GM18909 (cell line): Measurements from ENCODE around the gene GAPVD1.
"Not testable (repeated sequence)": the region's sequence is repeated elsewhere in the genome, so short reads cannot be mapped to it uniquely, and the experiment has no call there.

ENCODE experiments used
- ATAC-seq: cut with Tn5 transposase; IDR thresholded peaks from one replicate; pipeline ENCODE4 v1.9.1; 2021; ENCODE audit warnings: mild to moderate bottlenecking; ENCODE audit not compliant: unreplicated experiment, poor library complexity

The GAPVD1 gene

DNA sequence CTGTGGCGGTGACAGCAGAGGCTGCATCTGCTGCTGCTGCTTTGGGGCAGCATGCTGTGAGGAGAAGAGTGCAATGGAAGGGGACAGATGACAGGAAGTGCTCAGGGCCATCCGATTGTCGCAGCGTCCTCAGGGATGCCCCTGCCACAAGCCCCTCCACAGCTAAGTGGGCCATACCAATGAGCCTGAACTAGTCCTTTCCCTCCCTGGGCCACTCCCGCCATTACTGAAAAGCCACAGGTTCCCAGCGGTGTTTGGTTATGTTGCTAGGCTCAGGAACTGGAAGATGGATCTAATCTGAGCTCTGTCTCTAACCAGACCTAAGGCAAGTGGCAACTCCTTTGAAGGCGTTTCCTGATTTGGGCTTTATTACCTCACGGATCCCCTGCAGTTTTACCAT, 109.2 kb downstream of the GAPVD1 start:
- no peak for ATAC-seq

DNA sequence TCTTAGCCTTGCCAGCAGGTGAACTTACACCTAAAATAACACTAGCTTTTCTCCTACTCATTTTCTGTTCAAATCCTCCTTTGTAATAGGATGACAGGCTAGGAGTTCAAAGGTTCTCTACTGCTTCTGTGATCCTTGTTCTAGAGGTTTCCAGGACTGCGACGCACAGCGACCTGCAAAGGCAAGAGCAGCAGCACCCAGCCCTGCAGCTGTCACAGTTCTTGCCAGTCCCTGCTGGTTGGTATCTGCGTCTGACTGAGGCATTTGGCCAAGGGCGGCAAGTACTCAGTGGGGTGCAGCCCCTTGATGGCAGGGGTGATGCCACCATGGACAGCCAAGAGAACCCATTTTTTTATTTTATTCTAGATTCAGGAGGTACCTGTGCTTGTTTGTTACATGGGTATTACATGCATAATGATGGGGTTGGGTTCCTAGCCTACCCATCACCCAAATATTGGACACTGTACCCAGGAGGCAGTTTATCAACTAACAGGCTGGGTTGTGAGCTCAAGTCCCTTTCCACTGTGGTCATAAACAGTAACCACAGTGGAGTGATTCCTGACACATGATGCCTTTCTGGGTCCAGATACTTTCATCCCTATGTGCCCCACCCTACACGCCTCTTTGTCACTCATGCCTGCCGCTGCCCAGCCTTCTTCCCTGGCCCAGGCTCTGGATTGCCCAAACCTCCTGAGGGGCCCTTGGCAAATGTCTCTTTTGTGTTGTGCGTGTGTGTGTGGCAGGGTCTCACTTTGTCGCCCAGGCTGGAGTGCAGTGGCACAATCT, 111.0 kb downstream of the GAPVD1 start:
- ATAC-seq, result no peak

DNA sequence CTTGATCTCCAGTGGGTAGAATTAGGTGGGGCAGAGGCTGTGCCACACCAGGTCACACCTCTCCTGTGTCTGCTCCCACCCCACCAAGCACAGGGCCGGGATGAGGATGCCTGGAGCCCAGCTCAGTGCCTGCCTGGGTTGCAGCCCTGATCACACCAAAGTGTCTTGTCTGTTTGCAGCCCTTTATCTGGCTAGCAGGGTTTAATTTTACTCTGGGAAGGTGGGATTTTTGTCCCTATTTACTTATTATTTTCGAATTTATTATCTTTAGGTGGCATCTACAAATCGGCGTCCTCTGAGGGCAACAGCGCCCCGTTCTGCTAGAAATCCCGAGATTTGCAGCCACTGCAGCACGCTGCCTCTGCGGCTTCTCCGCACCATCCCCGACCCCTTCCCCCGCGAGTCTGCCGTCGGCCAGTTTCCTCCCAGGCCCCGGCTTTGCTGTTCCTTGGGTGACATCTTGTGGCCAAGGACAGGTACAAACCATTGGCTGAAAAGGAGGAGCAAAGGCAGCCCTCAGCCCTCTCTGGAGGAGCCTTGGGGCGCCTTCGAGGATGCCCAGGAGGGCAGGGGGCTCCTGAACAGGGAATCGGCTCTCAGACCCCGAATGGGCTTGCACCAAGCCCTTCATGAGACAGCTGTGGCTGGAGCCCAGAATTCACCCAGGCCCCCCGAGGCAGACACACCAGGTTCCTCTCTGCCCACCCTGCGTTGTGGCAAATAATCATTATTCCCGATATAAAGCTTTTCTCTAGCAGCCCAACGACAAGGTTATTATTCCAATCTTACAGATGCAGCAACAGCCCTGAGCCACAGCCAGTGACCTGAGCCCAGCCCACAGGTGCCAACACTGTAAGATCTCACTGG, 113.0 kb downstream of the GAPVD1 start:
- ATAC-seq, result peak; percentile 61

DNA sequence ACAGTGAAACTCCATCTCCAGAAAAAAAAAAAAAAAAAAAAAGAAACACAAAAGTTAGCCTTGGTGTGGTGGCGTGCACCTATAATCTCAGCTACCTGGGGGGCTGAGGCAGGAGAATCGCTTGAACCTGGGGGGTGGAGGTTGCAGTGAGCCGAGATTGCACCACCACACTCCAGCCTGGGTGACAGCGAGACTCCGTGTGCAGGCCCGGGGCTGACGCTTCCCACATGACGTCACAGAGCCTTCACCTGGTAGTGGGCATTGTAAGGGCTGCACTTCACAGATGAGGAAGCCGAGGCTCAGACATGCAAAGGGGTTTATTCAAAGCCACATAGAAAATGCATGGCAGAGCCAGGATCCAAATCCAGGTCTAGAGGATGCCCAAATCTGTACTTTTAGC, 114.2 kb downstream of the GAPVD1 start:
- no peak for ATAC-seq

DNA sequence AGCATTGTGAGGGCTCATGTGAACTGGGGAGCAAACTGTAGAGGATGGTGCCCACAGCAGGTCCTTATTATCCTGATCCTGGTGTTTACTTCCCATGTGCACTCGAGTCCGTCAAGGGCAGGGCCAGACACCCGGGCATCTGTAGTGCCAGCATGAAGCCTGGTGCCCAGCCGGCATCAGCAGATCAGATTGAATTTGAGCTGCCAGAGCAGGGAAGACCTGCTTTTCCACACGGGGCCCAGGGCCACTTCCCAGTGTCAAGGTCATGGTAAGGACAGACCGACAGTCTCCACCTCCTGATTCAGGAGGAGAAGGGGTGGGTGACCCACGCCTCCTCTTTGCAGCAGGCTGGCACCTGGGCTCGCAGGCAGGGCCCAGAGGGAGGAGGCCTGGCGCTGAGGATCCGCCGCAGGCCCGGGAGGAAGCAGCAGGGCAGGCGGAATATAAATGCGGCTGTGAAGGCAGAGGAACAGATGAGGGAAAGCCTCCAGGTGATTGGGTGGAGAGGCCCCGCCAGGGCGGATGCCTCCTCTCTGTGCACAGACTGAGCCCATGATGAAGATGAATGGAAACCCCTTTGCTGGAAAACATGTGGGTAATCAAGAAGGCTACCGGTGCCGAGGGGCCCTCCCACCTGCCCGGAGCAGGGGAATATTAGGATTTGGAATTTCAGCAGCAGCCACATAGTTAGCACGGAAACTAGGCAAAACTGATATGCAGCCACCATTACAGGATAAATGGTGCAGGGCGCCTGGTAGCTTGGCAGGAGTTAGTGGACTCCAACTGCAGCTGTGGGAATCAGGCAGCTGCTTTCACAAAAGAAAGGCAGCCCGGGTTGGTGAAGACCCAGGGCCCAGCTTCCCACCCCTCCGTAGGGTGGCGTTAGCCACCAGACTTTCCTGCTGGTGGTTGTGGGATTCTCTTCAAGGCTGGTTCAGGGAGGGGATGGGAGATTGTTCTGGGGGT, 114.9 kb downstream of the GAPVD1 start:
- no peak for ATAC-seq

DNA sequence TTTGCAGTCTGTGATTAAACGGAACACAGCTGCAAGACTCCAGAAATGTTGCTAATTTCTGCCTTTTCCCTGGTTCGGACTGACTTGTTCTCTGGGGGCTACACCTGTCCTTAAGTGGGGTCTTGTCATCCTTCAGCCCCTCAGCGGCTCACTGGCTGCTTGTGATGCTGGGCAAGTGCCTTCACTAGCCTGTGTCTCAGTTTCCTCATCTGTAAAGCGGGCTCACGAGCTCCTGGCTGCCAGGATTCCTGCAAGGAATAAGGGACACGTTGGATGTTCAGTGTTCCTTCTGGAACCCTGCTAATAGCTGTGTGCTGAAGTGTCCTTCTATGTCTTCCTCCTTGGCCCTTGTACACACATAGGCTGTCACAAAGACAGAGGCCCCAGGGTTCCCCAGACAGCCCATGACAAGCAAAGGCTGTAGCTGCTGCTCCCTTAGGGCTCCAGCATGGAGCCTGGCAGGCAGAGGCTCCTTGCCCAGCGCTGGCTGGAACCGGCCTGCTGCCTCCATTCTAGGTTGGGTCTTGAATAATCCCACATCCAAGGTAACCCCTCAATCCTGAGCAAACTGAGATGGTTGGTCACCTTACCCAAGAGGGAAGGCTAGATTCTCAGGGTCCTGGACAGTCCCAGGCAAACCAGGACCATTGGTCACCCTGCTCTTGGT, 116.1 kb downstream of the GAPVD1 start:
- ATAC-seq, result no peak

DNA sequence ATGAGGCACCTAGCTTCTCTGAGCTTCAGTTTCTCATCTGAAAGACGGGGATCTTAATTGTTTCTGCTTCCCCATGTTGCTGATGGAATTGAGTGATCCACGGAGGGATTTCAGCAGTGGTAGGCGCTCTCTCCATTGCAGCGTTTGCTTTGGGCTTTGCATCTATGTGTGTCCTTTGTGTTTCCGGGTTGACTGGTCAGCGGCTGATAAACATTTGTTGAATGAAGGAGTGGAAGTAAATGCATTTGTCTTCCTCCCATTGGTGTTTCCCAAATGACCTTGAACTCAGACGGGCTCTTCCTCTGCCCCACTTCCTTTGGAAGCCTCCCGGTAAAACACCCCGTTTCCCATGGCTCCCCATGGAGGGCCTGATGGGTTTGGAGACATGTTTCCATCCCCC, 117.2 kb downstream of the GAPVD1 start:
- no peak for ATAC-seq

DNA sequence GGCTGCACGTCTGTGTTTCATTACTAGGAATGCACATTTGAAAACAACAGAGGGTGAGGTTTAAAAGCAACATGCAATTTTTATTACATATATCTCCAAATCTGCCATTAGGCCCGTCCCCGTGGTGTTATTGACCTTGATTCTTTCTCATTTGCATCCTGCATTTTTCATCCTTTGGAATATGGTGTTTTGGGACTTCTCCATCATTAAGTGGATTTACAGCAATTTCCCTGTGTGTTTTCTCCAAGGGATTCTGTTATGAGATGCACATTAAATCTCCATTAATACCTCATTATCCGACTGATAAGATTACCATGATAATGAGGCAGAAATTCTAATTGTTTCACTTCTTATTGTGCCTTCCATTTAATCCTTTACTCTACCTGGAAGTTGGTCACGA, 117.6 kb downstream of the GAPVD1 start:
- no peak for ATAC-seq

DNA sequence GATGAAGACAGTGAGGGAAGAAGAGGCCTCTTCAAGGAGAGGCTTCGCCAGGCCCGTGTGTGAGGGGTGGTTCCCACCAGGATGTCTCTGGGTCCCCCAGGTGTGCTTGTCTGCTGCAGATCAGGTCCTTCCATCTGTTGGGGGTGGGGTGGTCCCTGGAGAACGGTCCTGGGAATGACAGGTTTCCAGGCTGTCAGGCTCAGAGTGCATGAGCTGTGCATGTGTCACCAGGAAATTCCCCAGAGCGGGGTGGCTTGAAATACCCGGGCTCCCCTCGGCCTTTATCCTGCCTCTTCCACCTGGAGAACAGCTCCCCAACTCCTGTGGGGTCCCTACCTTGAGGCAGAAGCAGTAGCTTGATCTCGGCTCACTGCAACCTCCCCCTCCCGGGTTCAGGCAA, 118.8 kb downstream of the GAPVD1 start:
- no peak for ATAC-seq

DNA sequence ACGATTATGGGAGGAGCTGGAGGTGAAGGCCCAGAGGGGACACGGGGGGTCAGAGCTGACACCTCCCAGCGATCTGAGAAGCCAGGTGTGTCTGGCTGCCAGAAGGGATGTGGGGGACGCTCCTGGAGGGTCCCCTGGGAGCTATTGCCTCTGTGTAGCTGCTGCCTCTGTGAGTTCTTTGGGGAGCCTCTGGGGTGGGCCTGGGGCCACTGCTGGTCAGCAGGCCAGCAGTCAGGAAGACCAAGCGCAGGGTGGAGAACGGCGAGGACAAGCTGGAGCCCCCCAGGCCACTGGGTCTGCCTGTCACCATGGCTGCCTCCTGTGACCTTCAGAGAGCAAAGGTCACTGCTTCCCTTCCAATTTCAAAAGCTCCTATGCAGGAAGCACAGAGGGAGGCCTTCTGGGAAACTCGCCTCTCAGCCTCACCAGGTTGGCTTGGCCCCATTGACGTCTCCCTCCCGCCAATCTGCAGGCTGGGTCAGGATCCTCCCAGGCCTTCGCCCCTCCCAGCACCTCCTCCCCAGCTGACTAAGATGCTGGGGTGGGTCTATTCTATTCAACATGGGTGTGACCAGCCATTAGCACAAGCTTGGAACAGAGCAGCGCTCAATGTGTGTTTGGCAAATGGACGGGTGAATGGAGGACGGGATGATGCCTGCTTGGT, 126.4 kb downstream of the GAPVD1 start:
- no peak for ATAC-seq

DNA sequence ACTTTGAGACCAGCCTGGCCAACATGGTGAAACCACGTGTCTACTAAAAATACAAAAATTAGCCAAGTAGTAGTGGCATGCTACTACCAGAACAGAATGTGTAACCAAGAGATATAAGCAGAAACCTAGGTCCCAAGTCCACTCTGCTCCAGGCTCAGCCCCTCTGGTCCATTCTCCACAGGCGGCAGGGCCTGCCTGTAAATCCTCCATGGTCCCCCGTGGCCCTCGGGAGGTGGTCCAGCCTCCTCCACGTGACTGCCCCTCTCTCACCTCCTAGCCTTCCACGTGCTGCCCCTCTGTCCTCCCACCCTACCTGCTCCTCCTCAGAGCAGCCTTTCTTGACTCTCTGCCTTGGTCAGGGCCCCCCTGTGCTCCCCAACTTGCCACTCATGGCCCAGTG, 127.4 kb downstream of the GAPVD1 start:
- ATAC-seq, result no peak

DNA sequence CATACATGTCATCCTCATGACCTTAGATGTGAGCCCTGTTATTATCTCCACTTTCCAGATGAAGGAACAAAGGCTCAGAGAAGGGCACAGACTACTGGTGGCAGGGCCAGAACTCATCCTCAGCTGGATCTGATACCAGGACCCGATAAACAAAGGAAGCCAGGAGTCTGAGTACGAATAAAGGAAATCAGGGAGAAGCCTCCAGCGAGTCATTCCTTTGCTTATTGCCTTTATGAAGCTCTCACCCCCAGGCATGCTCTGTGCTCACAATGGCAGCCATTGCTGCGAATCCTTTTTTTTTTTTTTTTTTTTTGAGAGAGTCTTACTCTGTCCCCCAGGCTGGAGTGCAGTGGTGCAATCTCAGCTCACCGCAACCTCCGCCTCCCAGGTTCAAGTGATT, 130.1 kb downstream of the GAPVD1 start:
- ATAC-seq, result no peak

DNA sequence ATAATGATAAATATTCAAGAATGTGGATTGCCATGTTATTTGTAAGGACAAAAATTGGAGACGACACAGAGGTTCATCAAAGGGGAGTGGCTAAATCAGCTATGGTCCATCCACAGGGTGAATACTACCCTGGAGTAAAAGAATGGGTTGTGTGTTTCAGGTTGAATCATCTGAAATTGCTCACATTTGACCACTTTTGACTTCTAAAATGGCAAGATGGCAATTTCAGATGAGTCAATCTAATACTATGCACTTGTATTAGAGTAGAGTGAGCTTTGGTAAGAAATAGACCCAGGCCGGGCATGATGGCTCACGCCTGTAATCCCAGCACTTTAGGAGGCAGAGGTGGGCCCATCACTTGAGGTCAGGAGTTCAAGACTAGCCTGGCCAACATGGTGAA, 131.8 kb downstream of the GAPVD1 start:
- ATAC-seq, result no peak

DNA sequence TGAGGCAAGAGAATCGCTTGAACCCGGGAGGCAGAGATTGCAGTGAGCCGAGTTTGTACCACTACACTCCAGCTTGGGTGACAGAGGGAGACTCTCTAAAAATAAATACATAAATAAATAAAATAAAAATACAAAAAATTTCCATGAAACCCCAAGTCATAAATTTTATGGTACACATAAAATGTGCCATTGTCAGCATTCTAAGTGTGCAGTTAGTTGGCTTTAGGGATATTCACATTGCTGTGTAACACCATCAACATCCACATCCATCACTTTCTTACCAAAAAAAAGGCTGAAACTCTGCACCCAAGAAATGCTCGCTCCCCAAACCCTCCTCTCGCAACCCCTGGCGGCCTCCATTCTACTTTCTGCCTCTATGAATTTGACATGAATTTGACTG, 135.2 kb downstream of the GAPVD1 start:
- no peak for ATAC-seq

DNA sequence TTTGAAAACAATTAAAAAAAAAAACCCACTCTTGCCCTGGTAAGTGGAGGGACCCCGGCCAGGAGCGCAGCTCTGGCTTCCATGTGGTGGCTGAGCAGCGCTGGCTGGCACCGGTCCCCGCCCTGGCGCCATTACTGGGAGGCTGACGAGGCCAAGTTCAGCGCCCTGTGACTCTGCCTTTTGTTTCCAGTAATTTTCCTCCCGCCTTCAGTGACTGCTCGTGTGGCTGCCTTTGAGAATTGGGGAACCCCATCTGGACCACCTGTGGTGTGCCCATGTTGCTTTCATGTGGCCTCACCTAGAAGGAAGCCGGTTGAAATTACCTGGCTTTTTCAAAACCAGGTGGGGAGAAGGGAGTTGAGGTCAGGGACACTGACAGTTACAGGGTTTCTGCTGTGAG, 136.1 kb downstream of the GAPVD1 start:
- no peak for ATAC-seq

DNA sequence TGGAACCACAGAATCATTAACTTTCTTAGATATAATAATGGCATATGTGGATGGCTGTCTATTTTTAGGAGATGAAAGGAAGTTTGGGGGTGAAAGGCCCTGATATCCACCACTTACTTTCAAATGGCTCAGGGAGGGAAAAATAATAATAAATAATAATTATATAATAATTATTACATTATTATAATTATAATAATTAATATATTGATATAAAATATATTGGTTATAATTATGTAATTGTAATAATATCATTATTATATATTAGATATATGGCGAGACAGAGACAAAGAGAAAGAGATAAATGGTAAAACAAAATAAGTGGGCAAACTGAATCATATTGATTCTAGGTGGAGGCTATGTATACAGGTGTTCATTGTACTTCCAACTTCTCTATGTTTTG, 136.6 kb downstream of the GAPVD1 start:
- ATAC-seq, result no peak

DNA sequence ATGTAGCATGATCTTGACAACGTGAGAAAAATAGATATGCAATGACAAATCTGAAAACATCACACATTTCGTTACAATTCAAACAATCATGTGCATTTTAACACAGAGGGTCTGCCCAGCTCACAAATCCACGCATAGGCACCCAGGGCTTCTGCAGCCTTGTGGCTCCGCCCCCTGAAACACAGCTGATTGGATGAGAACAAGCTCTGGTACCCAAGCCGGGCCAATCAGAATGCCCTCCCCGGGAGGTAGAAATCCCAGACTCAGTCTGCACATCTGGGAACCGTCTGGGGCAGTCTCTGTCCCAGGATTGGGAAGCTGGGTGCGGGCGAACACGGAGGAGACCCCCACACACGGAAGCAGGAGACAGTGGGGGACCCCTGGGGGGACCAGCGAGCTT, 137.5 kb downstream of the GAPVD1 start:
- ATAC-seq, result no peak

DNA sequence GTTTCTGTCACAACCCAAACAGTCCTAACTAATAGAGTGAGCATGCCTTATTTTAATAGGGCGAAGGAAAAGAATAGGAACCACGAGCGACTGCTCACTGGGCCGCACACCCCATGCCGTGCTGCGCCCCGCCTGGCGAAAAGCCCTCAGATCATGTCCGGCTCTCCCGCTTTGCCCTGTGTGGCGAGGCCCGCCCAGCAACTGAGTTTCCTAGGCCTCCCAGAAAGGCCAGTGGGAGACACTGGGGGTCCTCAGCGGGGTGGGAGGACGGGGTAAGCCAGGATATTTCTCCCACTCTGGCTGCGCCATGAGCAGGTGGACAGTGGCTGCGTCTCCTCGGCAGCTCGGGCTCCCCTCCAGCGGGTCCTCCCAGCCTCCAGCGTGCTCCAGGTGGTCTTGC, 138.0 kb downstream of the GAPVD1 start:
- no peak for ATAC-seq

DNA sequence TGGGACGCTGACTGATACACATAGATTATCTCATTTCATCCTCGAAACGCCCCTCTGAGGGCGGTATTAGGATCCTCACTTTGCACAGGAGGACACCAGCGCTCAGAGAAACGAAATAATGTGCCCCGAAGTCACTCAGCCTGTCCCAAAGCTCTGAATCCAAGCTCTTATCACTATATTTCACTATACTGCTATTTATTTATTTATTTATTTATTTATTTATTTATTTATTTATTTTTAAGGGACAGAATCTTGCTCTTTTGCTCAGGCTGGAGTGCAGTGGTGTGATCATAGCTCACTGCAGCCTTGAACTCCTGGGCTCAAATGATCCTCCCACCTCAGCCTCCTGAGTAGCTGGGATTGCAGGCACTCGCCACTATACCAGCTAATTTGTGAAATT, 138.6 kb downstream of the GAPVD1 start:
- ATAC-seq, result not testable (repeated sequence)
